ENCODE data around the gene KCNJ12.
"Not testable (repeated sequence)": the region's sequence is repeated elsewhere in the genome, so short reads cannot be mapped to it uniquely, and the experiment has no call there.

Gene KCNJ12

GRCh38 chr17:21376081-21376758 is at the start of gene KCNJ12:
TSS of gene KCNJ12 (plus strand) at chr17:21376357. CDS start at chr17:21415343, 38,986 bp downstream.
- DNase-seq: no peak

- not testable (repeated sequence) for DNase-seq
Measured at GRCh38 chr17:21327921-21328320, 48.2 kb upstream of the KCNJ12 start.

DNA sequence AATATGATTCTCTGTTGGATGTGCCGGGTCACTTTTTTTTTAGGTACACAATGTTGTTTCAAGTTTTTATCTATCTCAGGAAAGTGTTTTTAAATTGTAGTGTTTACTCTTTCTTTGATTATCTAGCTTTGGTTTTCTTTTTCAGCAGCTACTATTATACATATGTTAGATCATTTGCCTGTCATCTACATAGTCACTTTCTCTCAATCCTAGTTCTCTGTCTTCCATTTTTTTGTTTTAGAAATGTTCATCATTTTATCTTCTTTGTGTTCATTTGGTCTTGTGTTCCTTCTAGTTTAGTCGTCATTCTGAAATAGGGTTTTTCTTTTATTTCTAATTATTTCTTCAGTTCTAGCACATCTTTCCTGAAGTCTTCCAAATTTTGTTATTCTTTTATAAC is 47.4 kb upstream of the KCNJ12 start:
- DNase-seq: not testable (repeated sequence)

GRCh38 chr17:21330436-21331160 is 45.6 kb upstream of the KCNJ12 start:
- DNase-seq: no peak

GRCh38 chr17:21336541-21337294 is 39.4 kb upstream of the KCNJ12 start:
- DNase-seq: not testable (repeated sequence)

DNA sequence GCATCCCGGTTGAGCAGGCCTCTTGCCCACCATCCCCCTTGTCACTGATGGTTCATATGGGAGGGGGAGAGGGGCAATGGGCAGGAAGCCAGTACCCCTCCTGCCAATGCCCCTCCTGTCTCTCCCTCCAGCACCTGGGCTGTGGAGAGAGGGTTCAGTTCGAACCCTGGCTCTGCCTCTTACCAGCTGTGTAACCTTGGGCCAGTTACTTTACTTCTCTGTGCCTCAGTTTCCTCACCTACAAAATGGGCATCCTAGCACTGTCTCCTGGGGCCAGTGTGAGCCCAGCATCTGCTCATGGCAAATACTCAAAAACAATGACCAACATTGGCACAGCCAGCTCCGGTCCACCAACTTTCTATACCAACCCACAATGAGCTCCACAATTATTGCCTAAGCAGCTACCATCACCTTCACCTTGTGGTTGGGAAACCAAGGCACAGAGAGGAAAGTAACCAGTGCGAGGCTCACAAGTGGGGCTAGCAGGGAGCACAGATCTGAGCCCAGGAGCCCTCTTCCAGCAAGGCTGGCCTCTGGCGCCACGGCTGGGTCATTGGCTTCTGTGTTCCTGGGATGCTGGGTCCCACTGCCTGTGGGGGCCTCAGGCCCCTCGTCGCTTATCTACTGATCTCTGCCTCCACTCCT is 38.1 kb upstream of the KCNJ12 start:
- DNase-seq: not testable (repeated sequence)

GRCh38 chr17:21339011-21339410 is 37.1 kb upstream of the KCNJ12 start:
- DNase-seq: no peak

GRCh38 chr17:21339571-21339970 is 36.6 kb upstream of the KCNJ12 start:
- DNase-seq: not testable (repeated sequence)

DNA sequence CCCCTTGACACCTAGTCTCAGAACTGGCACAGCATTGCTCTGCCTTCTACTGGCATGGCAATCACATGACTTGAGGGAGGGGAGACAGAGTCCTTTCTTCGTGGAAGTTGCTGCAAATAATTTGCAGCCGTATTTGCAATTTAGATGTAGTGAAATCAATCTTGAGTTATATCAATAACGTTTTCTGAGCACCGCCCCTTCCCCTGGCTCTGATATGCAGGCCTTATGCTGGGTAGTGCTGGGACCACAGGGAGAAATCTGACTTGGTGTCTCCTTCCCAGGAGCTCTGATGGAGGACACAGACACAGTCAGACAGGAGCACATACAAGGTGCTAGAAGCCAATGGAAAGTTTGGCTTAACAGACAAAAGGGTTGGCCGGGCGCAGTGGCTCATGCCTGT is 35.8 kb upstream of the KCNJ12 start:
- DNase-seq: not testable (repeated sequence)

- DNase-seq: not testable (repeated sequence)
Measured at GRCh38 chr17:21341279-21341678, 34.9 kb upstream of the KCNJ12 start.

GRCh38 chr17:21341925-21342540 is 34.1 kb upstream of the KCNJ12 start:
- not testable (repeated sequence) for DNase-seq

- DNase-seq: not testable (repeated sequence)
Measured at GRCh38 chr17:21343061-21343949, 32.9 kb upstream of the KCNJ12 start.

DNA sequence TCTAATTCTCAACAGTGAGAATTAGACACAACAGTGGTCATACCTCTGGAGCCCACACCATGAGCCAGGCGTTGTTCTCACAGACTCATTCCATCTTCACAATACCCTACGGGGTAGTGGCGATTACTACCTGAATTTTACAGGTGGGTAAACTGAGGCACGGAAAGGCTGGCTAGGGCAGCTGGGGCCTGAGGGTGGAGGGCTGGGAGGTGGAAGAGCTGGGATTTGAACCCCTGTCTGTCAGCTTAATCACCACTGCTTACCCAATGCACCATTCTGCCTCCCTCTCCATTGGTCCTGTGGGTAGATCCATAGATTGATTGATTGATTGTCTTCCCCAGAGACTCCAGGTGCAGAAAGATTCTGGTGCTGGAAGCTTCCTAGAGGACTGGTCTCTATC is 31.4 kb upstream of the KCNJ12 start:
- DNase-seq: not testable (repeated sequence)

DNA sequence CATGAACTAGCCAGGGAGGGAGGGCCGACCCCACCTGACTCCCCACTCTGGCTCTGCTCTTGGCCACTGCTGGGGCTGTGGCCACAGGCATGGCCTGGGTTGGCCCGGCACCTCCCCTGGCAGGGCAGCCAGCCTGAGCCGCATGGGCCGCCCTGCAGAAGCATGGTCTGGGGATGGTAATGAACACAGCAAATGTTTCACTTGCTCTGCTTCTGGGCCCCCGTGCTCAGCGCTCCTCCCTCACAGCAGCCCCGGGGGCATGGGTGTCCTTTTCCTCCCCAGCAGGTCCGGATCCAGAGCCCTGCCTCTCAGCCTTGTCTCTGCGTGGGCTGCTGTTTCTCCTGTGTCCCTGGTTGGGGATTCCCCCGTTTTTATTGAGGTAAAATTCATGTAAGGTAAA is 30.9 kb upstream of the KCNJ12 start:
- no peak for DNase-seq

DNA sequence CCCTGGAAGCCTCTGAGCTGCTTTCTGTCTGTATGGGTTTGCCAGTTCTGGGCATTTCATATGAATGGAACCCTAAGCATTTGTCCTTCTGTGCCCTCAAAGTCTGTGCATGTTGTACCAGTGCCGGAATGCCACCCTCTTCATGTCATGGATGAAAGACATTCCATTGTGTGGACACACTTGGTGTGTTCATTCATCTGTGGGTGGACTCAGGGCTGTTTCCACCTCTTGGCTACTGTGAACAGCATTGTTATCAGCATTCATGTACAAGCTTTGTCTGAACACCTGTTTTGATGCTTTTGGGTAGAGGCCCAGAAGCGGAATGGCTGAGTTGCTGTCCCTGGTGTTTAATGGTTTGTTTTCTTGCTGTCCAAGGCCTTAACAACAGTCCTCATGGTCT is 30.1 kb upstream of the KCNJ12 start:
- not testable (repeated sequence) for DNase-seq

DNA sequence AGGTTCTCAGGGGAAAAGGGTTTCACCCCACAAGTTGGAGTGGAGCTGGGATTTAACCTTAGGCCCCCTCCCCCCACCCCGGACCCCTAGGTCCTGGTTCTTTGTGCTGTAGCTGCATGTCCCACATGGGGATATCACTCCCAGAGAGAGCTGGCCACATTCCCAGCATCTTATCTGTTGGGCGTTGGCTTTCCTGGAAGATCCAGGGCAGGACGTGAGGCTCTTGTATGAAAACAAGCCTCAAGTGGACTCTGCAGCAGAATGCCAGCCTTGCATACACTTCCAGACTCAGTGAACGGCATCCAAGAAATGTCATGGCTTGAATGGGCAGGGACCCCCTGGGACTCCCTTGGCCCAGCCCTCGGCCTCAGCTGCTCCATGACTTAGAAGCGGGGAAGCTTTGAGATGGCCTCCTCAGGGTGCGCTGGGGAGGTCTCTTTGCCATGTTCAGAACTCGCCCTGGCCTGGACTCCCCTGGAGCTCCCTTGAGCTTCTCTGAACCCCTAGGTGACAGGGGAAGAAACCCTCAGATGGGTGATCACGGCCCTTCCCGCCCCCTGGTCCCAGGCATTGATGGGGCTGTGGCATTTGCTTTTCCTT is 29.4 kb upstream of the KCNJ12 start:
- DNase-seq: not testable (repeated sequence)

- not testable (repeated sequence) for DNase-seq
Measured at GRCh38 chr17:21347660-21348059, 28.5 kb upstream of the KCNJ12 start.

DNA sequence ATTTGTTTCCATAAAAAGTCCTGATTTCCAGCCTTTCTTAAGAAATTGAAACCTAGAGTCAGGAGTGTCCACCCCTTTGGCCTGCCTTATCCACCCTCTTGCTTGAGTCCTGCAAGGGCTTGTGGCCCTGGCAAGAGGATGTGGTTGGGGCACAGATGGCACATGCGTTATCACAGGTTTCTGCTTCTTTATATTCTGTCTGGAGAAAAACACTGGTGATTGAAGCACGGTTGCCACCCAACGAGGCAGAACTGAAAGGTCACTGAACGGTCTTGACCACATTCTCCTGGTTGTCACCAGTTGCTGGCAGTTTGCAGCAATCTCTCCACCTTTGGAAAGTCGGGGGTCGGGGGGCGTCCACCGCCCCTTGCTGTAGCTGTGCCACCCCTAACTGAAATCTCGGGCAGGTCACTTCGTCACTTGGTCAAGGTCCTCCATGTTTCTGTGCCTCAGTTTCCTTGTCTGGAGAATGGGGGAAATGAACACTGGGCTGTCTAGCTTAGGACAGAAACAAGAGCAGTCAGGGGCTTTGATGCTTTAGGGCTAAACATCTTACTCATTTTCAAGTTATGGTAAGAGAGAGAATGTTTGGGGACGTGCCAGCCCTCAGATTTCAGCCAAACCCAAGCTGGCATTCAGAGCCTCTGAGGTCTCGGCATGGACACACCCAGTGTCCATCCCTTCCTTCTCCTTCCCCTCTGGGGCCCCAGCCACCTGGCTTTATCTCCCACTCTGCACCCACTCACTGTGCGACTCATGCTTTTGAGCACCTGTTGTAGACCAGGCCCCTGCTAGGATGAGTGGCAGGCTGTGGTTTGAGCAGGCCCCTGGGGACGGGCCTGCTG is 27.9 kb upstream of the KCNJ12 start:
- not testable (repeated sequence) for DNase-seq

GRCh38 chr17:21348926-21349261 is 27.3 kb upstream of the KCNJ12 start:
- DNase-seq: not testable (repeated sequence)

GRCh38 chr17:21349358-21350050 is 26.7 kb upstream of the KCNJ12 start:
- not testable (repeated sequence) for DNase-seq
